Cardiac septum (tissue), 1 donor: ENCODE results near the gene DNAH1. TPM values are rescaled to one million over a fixed set of nuclear protein-coding genes. Genes with fewer than 3 reads are reported as not detected.

ENCODE experiments used
- DNase-seq: peaks from one replicate; pipeline ENCODE4 v3.0.0-alpha.2; 2020; ENCODE audit warnings: low spot score
- intact Hi-C: fragments of 100-400 bp; cut with DNase I; formaldehyde crosslinking; loops from one replicate; pipeline ENCODE4 v1.14.0; 2022
- total RNA-seq: library from RNA; stranded (reverse); fragmentation: NEBNext Ultra II Directional; extraction: Animal tissue kit (Norgen Biotek cat#: 25700); gene quantifications from one replicate; pipeline ENCODE4 v1.2.1, GENCODE V29; 2021
- donor health status: DM: no; HTN: no; CAD: no.

The DNAH1 gene
- total RNA-seq, 1 donor from 2014 or later = 4.2 TPM

DNA sequence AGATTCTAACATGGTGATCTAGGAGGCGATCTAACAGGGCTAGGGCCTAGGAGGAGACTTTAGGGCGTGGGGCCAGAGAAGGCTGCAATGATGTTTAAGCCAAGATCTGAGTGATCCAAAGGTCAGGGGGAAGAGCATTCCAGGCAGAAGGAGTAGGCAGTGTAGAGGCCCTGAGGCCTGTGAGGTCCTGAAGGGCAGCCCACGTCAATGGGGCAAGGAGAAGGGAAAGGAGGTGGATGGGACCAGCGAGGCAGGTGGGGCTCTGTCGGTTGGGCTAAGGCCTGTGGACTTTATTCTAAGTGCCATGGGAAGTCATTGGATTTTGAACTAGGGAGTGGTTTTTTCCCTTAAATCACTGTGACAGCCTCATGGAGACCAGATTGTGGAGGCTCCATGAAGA lies 10.2 kb upstream of the DNAH1 start:
- intact Hi-C loops = no loop called here

DNA sequence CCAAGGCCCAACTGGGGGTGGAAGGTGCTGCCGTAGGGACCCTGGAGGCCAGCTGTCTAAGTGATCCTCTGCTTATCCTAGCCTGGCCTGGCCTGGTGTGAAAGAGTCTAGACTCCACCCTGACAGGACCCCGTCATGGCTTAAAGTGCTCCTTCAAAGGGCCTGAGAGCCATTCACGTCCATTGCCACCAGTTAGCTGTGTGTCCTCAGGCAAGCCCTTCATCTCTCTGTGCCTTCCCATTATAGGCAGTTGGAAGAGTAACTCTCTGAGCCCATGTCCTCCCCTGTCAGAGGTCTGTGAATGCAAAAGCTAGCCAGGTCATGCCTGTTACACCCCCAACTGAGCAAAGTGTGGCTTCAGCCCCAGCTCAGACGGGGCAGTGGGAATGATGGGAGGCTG lies 9.1 kb upstream of the DNAH1 start:
- DNase-seq = no peak
- intact Hi-C loops = no loop called here

More for the DNA sequence above, 10.2 kb upstream of the DNAH1 start:
- DNase-seq = no peak

DNA sequence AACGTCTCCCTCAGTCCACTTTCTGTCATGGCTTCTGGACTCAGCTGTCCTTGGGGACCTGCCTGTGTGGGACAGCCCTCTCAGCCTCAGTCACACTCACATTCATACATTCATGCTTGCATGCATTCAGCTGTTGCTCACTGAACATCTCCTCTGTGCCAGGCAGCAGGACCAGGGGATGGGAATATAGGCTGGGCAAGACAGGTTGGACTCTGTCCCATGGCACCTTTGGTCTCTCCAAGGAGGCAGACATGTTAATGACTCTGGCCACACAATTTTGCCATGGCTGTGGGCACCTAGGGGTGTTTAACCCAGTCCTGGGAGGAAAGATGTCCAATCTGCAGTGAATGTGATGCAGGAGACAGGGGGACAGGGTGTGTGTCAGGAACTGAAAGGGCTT lies 7.8 kb upstream of the DNAH1 start:
- DNase-seq = no peak
- intact Hi-C loops = no loop called here

DNA sequence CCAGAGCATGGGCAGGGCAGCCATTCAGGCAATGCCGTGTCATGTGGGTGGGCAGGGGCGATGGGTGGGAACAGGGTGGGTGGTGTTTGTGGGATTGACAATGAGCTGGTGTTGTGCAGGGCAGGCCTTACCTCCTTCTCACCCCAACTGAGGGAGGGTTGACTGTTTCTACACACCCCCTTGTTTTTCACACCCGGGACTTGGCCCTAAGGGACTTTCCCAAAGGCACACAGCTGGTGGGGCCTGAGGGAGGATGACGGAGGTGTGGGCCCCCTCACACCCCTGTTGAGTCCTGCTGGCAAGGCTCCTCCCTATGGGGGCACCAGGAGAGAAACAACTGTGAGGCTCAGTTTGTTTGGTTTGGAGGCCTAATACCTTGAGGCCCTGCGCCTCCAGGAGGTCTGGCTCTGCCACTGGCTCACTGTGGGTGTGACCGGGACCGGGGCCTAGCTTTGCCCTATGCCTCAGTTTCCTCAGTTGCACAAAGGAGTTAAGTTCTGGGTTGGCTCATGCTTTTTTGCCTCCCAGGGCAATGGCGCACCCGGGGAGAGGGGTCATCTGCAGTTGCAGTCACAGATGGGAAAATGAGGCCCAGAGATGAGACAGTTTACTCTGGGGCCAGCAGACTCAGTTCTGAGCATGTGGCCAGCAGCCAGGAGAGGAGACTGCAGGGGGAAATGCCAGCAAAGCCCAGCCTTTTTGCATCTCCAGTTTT lies 5.1 kb upstream of the DNAH1 start:
- intact Hi-C loops = no loop called here
- DNase-seq = no peak

DNA sequence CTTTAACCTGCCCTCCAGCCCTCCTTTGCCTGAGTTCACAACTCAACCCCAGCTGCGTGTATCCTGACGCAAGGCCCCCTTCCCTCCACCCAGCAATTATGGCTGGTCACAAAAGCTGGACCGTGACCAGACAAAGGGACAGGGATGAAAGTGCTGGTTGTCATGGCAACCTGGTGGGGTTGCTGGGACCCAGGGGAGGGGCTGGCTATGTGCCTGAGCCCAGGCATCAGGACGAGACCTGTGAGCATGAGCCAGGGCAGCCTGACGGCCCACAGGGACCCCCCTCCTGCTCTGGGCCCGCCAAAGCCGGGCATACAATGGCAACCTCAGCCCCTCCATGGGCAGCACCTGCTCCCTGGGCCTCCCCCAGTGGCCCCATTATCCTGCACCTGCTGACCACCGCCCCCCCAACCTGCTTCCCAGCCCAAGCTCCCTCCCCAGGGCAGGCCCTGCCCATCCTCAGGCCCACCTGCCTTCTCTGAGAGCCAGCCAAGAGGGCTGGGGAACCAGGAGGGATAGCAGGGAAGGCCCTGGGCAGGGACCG lies 4.5 kb upstream of the DNAH1 start:
- intact Hi-C loops = no loop called here
- no peak for DNase-seq

DNA sequence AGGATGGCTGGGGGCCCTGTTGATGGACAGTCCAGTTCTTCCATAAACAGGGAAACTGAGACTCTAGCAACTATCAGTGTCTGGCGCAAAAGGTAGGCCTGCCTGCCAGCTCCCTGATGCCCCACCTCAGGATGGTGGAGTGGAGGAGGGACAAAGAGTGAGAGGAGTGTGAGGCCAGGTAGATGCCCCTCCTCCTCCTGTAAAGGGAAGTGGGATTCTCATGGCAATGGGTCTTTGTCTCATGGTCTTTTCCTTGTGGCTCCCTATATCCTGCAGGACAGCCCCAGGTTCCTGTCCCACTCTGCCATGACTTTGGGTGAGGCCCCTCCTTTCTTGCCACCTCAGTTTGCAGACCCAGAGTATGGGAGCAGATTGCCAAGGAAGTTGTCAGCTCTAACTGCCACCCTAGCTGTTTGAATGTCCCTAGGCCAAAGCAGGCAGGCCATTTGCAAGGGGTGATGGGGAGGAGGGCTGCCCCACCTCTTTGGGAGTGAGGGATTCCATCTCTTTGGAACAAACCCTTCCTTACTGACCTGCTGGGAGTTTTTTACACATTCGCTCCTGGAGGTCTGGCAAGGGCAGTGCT lies 2.8 kb upstream of the DNAH1 start:
- intact Hi-C loops = no loop called here
- DNase-seq = no peak

DNA sequence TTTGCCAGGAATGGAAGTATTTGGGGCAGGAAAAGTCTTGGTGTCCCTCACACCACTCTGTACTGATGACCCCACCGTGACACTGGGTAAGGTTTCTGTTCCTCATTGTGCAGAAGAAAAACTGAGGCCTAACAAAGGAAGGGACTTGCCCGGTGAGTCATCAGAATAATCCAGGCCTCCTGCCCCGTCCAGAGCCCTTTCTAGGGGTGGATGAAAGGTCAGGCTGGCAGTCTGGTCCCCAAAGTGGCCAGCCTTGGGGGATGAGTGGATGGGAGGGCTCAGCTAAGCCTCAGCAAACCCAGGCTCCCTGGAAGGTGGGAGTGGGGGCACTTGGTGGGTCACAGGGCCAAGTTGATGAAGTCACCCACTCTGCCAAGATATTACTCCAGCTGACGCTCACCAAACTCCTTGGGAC lies 2.3 kb upstream of the DNAH1 start:
- no peak for DNase-seq
- intact Hi-C loops = no loop called here

DNA sequence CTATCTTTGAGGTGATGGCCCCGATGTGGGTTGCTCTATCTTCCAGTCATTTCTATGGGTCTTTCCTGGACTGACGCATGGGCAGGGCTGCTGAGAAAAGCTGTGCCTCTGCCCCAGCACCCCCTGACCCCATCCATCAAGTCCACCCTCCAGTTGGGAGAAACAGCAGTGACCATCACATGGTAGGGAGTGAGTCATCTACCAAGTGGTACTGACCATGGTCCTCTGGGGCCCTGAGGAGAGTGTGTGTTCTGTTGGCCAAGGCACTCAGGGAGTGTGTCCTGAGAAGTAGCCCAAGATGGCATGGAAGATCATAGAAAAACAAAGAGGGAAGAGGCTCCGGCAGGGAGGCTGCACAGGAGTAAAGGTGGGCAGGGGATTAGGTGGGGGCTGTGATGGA lies 1.6 kb upstream of the DNAH1 start:
- intact Hi-C loops = no loop called here
- DNase-seq = no peak

DNA sequence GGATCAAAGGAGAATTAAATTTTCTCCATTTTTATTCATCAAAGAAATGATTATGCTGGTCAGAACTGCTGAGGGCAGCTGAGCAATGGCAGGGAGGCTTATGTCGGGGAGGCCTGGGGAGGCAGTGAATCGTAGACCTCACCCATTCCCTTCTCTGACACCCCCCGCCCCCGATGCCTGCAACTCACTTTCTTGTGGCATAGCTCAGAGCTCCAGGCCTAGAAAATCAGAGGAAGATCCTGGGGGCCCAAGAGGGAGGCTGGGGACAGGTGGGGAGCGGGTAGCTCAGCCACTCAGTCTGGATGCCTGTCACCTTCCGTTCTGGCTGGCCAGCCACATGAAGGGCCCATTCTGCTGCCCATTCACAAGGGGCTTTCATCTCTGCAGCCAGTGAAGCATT lies 1.1 kb upstream of the DNAH1 start:
- intact Hi-C loops = no loop called here
- DNase-seq = no peak

DNA sequence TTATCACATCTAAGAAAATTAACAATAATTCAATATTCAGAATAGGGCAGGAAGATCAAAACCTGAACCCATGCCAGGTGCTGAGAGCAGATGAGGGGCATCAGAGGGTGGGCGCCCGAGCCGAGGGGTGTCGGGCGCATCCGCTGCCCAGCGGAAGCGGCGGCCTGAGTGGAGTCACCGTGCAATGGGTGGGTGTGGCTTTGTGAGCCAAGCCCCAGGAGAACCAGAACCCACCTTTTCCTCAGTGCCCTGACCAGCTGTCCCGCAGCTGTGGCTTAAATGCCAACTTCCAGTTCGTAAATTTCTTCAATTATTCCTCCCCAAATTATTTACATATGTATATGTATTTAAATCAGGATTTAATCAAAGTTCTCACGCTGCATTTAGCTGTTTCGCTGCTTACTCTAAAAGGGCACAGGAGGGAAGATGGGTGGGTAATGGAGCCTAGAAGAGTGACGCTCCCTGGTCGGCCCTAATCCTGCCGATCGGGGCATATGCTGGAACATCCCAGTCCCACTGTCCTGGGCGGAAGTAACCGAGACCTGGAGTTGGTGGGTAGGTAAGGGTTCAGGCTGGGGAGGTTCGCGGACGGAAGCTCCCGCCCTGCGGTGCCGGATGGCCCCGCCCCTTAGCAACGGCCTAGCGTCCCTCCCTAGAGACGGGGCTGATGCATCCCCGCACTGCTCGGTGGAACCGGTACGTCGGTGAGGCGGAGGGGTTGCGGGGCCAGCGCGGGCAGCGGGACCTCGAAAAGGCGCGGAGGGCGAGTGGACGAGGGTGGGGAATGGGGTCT lies 1.3 kb downstream of the DNAH1 start:
- intact Hi-C loops = no loop called here

DNA sequence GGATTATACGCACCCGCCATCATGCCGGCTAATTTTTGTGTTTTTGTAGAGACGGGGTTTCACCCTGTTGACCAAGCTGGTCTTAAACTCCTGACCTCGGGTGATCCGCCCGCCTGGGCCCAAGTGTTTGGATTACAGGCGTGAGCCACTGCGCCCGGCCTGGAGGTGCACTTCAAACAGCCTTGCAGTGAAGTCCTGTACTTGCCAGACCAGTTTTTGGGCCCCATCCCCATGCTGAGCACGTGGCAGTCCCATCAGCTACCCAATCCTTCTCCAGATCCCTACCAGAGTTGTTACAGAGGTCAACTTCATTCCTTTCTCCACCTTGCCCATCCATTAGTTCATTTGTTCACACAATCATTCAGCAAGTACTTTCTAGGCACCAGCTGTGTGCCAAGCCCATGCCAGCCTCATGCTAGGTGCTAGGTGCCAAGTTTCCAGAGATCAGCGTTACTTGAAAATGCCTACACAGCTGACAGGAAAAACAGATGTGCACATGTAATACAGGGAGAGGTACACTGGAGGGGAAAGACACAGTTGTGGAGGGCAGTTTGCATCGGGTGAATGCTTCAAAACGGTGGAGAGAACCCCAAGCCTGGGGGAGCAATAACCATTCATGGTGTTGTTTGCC lies 2.2 kb downstream of the DNAH1 start:
- DNase-seq = no peak
- intact Hi-C loops = no loop called here

More for the DNA sequence above, 1.3 kb downstream of the DNAH1 start:
- peak; percentile 82 for DNase-seq

DNA sequence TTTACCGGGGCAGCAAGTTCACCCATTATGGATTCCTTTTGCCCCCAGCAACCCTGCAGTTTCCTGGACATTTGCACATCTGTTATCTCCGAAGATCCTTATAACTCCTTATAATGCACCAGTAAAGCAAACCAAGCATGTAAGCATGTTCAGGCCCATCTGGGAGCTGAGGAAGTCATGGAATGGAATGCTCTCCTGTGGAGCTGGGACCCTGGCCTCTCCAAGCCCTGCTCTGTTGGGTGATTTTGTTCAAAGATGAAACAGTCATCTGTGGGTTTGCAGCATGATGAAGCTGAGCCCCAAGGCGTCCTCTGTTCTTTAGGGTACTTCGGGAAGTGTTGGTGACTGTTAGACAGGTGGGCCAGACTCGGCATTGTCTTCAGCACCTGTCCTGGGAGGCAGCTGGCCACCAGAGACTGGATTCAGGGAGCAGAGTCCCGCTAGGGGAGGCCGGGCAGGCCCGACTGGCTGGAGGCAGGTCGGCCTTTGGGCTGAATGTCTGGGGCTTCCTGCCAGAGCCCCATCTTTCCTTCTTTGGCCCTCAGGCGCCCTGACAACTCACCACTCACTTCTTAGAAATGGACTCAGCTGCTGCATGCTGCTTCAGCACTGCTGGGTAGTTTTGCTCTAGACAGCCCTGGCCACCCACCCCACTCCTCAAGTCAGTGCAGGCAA lies 3.9 kb downstream of the DNAH1 start:
- no peak for DNase-seq
- intact Hi-C loops = no loop called here

DNA sequence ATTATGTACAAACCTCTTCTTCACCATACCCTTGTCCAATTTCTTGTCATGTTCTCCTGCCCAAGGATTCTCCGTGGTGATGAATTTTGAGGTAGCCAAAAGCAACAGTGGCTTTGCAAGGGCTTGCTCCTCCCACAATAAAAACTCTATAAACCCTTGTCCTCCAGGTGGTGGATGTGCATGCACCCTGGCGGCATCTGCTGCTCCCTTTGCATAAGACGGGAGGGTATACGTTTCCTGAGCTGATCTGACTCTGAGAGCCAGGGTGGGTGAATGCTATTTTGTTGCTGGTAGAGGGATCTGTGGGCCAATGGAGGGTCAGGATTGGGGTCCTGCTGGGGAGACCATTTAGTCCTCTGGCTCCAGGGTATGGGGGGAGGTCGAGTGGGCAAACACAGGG lies 5.4 kb downstream of the DNAH1 start:
- intact Hi-C loops = no loop called here

DNA sequence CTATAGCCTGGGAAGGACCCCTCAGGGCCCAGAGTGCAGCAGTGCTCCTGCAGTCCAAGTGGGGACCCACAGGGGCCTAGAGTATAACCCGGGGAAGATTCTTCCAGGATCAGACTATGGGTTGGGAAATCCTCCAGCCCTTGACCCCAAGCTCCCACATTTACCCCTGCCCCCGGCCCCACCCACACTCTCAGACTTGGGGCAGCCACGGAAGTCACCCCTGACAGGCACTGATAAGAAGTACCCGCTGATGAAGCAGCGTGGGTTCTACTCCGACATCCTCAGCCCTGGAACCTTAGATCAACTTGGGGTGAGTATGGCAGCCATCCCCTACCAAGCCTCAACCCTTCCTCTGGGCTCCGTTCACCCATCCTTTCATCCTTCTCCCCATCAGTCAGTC lies 6.3 kb downstream of the DNAH1 start:
- intact Hi-C loops = no loop called here
- no peak for DNase-seq

More for the DNA sequence above, 5.4 kb downstream of the DNAH1 start:
- DNase-seq = no peak

DNA sequence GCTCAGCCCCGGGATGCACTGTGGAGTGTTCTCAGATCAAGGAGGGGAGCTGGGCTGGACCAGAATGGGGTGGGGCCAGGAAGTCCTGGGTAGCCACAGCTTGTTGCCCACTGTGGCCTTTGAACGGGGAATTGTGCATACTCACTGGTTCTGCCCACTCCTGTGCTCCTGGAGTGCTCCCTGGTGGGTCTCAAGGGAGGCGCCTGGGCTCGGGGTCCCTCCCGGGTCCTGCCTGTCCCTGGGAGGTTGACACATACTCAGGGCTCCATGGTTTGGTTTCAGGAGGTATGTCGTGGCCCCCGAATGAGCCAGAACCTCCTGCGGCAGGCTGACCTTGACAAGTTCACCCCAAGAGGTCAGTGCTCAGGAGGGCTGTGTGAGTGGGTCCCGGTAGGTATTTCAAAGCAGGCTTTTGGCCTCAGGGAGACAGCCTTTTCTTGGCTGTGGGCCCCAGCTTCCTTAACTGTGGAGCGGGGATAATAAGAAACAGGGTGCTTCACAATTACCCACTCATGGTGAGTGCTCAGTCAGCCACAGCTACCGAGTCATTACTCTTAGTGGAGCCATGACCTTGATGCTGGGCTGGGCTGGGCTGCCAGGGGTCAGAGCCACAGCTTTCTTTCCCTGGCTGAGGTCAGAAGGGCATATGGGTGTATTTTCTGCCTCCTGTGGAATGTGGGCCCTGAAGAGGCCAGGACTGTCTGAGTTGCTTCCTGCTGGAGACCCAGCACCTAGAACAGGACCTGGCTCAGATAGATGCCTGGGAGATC lies 7.6 kb downstream of the DNAH1 start:
- intact Hi-C loops = no loop called here
- DNase-seq = no peak

DNA sequence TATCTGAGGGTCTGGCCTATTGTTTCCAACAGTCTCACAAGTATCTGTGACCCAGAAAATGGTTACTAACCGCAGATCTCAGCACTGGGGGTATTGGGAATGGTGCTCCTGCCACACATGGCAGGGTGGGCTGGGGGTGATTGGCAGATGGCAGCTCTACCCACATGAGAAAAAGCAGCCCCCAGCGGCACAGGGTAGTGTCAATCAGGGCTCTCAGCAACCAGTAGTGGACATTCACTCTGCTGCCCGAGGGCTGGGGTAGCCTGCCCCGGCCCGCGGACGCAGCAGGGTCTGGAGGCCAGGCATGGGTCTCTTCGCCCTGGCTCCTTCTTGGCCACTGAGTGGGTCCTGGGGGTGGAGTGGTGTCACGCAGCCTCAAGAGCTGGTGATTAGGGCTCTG lies 8.6 kb downstream of the DNAH1 start:
- intact Hi-C loops = no loop called here
- no peak for DNase-seq

DNA sequence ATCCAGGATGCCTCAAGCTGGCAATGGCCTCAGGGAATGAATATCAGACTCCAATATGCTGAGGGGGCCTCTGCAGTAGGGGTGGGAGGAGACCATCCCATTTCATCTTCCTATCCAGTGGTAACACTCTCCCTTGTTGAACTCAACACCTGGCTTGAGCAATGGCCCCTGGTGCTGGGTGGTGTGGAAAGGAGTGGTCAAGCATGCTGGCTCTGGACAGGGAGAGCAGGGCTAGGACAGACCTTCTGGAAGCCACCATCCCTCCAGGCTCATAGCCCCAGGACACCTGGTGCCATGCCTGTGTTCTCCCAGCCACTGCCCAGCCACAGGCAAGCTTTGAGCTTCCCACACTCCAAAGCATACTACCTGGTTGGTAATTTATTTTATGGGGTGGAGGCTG lies 9.6 kb downstream of the DNAH1 start:
- intact Hi-C loops = no loop called here

DNA sequence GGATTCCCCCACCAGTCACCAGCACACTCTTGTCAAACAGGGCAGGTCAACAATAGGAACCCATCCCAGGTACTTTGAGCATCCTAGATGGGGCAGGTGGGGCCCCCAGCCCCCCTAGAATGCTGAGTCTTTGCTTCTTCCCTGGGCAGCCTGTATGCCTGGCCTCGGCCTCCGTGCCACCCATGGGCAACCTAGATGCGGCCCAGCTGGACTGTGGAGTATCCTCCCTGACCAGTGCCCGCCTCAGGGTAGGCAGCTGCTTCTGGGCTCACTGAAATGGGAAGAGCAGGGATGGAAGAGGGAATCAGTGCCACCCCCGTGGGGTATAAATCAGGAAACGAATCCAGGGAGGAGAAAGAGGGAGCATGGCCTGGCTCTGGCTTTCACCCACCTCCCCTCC lies 10.9 kb downstream of the DNAH1 start:
- DNase-seq = no peak

More for the DNA sequence above, 9.6 kb downstream of the DNAH1 start:
- no peak for DNase-seq

More for the DNA sequence above, 10.9 kb downstream of the DNAH1 start:
- intact Hi-C loops = no loop called here
